ENCODE measurements around the gene LAMA5.

Gene LAMA5

DNA sequence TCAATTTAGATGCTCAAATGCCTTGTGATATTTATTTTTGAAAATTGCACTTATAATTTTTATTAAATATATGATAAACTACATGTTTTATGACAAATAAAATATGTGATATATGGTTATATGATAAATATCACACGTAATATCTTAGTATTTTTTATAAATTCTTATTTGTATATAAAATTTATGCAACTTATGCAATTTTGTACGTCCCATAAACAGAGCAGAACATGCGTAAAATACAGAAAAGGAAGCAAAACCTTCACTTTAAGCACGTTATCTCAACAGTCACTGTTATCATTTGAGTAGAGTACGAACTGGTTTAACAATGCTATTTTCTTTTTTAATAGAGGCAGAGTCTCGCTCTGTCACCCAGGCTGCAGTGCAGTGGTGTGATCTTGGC, 80.0 kb downstream of the LAMA5 start:
- no peaks in the 10 kb centered on the region for H3K4me1 Mint-ChIP-seq
- peaks cover 30% of the 10 kb centered on the region for H3K36me3 Mint-ChIP-seq (ENCODE audit: low read depth)
- H3K4me3 Mint-ChIP-seq = no peak overlapping the region
- H3K27me3 Mint-ChIP-seq (ENCODE audit: low read depth, poor library complexity) = no peaks in the 10 kb centered on the region
- H3K27ac Mint-ChIP-seq = no peak overlapping the region
- TF ChIP-seq CTCF (IDR thresholded peaks at IDR 0.05) = no peak
- no peaks in the 10 kb centered on the region for H3K9me3 Mint-ChIP-seq
- DNase-seq = no peak

GRCh38 chr20:62286493-62287064, 80.5 kb downstream of the LAMA5 start:
- Mint-ChIP-seq H3K36me3 (ENCODE audit: low read depth) (peaks cover 34% of the 10 kb centered on the region), H3K27me3 (ENCODE audit: low read depth, poor library complexity) (no peaks in the 10 kb centered on the region), H3K4me1 (no peaks in the 10 kb centered on the region), H3K9me3 (no peaks in the 10 kb centered on the region), H3K27ac (no peak overlapping the region), H3K4me3 (no peak overlapping the region)
- TF ChIP-seq CTCF (IDR thresholded peaks at IDR 0.05) = no peak
- no peak for DNase-seq

DNA sequence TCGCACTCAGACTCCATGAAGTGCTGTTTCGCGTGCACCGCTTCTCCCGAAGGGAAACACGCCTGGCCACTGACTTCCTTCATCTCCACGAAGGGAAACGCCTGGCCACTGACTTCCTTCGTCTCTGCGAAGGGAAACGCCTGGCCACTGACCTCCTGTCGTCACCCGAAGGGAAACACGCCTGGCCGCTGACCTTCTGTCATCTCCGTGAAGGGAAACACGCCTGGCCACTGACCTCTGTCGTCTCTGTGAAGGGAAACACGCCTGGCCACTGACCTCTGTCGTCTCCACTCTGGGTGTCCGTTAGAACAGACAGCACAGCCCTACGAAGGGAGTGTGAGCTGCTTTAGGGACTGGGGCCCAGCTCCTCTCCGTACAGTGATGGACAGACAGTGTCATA, 81.4 kb downstream of the LAMA5 start:
- Mint-ChIP-seq H3K36me3 (ENCODE audit: low read depth) (peaks cover 35% of the 10 kb centered on the region), H3K27me3 (ENCODE audit: low read depth, poor library complexity) (no peaks in the 10 kb centered on the region), H3K27ac (no peak overlapping the region), H3K9me3 (no peaks in the 10 kb centered on the region), H3K4me1 (no peaks in the 10 kb centered on the region), H3K4me3 (no peak overlapping the region)
- no peak for DNase-seq
- no peak for TF ChIP-seq CTCF (IDR thresholded peaks at IDR 0.05)

DNA sequence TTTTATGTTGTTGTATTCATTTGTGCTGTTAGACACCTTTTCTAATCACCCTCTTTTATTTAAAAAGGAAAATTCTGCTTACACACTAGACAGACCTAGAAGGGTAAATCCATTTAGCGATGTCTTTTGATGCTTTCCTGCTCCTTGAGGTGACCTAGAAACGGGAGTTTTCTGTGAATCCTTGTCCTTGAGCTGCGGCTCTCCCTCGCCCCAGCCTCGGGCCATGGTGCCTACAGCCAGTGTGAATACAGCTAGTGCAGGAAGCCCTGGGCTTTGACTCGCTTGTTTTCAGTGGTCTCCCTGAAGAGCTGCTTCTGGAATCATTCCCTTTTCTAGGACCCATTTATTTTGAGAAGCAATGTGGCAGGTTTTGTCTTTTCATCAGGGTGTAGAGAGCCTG, 82.0 kb downstream of the LAMA5 start:
- no peaks in the 10 kb centered on the region for H3K9me3 Mint-ChIP-seq
- DNase-seq = no peak
- TF ChIP-seq CTCF (IDR thresholded peaks at IDR 0.05) = no peak
- H3K27me3 Mint-ChIP-seq (ENCODE audit: low read depth, poor library complexity) = no peaks in the 10 kb centered on the region
- H3K27ac Mint-ChIP-seq = no peak overlapping the region
- no peak overlapping the region for H3K4me3 Mint-ChIP-seq
- no peaks in the 10 kb centered on the region for H3K4me1 Mint-ChIP-seq
- peaks cover 38% of the 10 kb centered on the region for H3K36me3 Mint-ChIP-seq (ENCODE audit: low read depth)

GRCh38 chr20:62284448-62284847, 82.7 kb downstream of the LAMA5 start:
- H3K27ac Mint-ChIP-seq = no peak overlapping the region
- DNase-seq = no peak
- no peaks in the 10 kb centered on the region for H3K9me3 Mint-ChIP-seq
- peaks cover 42% of the 10 kb centered on the region for H3K36me3 Mint-ChIP-seq (ENCODE audit: low read depth)
- no peak for TF ChIP-seq CTCF (IDR thresholded peaks at IDR 0.05)
- H3K4me1 Mint-ChIP-seq = no peaks in the 10 kb centered on the region
- no peaks in the 10 kb centered on the region for H3K27me3 Mint-ChIP-seq (ENCODE audit: low read depth, poor library complexity)
- H3K4me3 Mint-ChIP-seq = no peak overlapping the region

DNA sequence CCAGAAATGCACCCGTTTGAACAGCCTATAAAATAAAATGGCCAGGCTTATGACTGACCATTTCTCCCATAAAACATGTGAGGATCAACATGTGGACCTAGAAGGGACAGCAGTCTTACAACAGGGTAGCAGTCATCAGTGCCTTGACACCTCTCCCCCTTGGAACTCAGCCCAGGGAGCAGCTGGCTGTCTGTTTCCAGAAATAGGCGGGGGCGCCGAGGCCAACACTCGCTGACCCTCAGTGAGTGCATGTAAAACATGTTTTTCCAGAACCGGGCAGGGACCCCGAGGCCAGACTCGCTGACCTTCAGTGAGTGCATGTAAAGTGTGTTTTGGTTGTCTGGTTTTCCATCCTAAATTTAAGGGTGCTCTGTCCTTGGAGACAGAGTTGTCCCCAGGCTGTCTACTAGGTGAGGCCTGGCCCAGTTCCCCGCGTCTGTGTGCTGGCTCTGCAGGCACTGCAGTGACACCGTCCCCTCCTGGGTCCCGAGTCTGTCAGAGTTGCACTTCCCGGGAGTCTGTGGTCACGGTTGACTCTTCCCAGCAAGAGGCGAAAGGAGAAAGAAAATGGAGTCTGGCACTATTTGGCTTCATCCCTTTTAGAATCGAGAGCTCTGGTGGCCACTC, 84.1 kb downstream of the LAMA5 start:
- Mint-ChIP-seq H3K9me3 (no peaks in the 10 kb centered on the region), H3K27ac (peak overlapping the region; percentile 54), H3K4me1 (no peaks in the 10 kb centered on the region), H3K36me3 (ENCODE audit: low read depth) (peaks cover 49% of the 10 kb centered on the region), H3K4me3 (no peak overlapping the region), H3K27me3 (ENCODE audit: low read depth, poor library complexity) (no peaks in the 10 kb centered on the region)
- TF ChIP-seq CTCF (IDR thresholded peaks at IDR 0.05) = no peak
- no peak for DNase-seq
